HG02678 (cell line): ENCODE data around the gene KDM6A.
"Not testable (repeated sequence)": the region's sequence is repeated elsewhere in the genome, so short reads cannot be mapped to it uniquely, and the experiment has no call there.

Experiments used
- ATAC-seq: cut with Tn5 transposase; IDR thresholded peaks from one replicate; pipeline ENCODE4 v1.9.1; 2021; ENCODE audit warnings: mild to moderate bottlenecking, moderate library complexity; ENCODE audit not compliant: unreplicated experiment

KDM6A gene

DNA sequence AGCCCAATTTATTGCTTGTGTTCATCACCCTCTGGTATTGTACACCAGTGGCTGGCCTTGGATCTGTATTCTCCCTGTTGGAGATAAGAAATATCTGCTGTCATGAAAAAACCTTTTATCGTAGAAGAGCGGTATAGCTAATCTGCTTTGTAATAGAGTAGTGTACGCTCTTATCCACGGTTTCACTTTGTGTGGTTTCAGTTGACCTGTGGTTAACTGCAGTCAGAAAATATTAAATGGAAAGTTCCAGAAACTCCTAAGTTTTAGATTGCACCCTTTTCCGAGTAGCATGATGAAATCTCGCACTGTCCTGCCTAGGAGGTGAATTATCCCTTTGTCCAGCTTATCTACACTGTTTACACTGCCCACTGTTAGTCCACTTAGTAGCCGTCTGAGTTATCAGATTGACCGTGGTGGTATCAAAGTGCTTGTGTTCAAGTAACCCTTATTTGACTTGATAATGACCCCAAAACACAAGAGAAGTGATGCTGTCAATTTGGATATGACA lies 42.4 kb downstream of the KDM6A start:
- ATAC-seq: no peak

GRCh38 chrX:44918722-44919121 lies 45.7 kb downstream of the KDM6A start:
- ATAC-seq: no peak

DNA sequence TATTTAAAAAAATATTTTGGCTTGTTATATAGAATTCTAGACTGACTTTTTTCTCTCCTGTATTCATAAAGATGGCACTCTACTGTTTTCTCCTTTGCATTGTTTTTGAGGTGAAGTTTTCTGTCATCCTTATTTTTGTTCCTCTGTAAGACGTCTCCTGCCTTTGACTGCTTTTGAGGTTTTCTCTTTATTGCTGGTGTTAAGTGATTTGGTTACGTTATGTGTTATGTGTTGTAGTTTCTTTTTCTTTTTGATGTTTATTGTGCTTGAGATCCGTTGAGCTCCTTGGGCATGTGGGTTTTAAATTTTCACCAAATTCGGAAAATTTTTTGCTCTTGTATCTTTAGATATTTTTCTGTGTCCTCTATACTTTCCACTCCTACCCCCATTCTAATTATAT lies 50.0 kb downstream of the KDM6A start:
- no peak for ATAC-seq

- ATAC-seq: no peak
Measured at GRCh38 chrX:44927398-44927797, 54.4 kb downstream of the KDM6A start.

DNA sequence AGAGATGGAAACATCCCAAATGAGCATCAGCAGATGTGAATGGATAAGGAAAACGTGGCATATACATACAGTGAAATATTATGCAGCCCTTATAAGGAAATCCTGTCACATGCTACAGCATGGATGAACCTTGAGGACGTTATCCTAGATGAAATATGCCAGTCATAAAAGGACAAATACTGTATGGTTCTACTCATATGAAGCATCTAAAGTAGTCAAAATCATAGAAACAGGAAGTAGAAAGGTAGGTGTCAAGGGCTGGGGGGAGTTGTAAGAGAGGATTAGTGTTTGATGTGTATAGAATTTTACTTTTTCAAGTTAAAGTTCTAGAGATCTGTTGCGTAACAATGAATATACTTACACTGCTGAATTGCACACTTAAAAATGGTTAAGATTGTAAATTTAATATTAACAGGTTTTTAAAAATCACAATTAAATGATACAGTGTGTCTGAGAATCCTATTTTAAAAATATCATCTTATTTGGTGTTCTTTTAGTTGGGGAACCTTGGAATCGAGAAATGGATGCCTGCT lies 58.5 kb downstream of the KDM6A start:
- no peak for ATAC-seq

GRCh38 chrX:44935172-44935571 lies 62.2 kb downstream of the KDM6A start:
- ATAC-seq: no peak

DNA sequence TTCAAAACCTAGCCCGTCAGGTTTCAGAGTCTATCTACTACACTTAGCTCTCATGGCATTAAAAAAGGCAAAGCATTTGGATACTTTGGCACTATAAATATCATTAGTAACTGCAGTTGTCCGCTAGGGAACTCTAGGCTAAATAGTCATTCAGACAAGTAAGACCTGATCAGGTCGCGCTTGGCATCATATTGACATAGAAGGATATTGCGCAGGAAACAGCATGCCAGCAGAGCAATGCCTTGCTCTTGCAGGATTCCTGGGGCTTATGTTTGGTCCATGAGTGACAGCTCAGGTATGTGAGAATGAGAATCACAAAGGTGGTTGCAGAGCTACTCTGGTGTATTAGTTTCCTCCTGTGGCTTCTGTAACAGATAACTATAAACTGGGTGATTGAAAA lies 62.7 kb downstream of the KDM6A start:
- ATAC-seq: no peak

- peak; percentile 81 for ATAC-seq
Measured at GRCh38 chrX:44937606-44938005, 64.6 kb downstream of the KDM6A start.

- ATAC-seq: no peak
Measured at GRCh38 chrX:44938111-44938510, 65.1 kb downstream of the KDM6A start.

- not testable (repeated sequence) for ATAC-seq
Measured at GRCh38 chrX:44940541-44940940, 67.6 kb downstream of the KDM6A start.

- no peak for ATAC-seq
Measured at GRCh38 chrX:44943007-44943406, 70.0 kb downstream of the KDM6A start.

GRCh38 chrX:44944894-44945293 lies 71.9 kb downstream of the KDM6A start:
- no peak for ATAC-seq

- ATAC-seq: no peak
Measured at GRCh38 chrX:44945736-44946135, 72.7 kb downstream of the KDM6A start.

- ATAC-seq: no peak
Measured at GRCh38 chrX:44946771-44947170, 73.8 kb downstream of the KDM6A start.

- no peak for ATAC-seq
Measured at GRCh38 chrX:44947995-44948394, 75.0 kb downstream of the KDM6A start.

GRCh38 chrX:44948406-44948805 lies 75.4 kb downstream of the KDM6A start:
- ATAC-seq: no peak

- ATAC-seq: no peak
Measured at GRCh38 chrX:44949125-44949524, 76.1 kb downstream of the KDM6A start.

DNA sequence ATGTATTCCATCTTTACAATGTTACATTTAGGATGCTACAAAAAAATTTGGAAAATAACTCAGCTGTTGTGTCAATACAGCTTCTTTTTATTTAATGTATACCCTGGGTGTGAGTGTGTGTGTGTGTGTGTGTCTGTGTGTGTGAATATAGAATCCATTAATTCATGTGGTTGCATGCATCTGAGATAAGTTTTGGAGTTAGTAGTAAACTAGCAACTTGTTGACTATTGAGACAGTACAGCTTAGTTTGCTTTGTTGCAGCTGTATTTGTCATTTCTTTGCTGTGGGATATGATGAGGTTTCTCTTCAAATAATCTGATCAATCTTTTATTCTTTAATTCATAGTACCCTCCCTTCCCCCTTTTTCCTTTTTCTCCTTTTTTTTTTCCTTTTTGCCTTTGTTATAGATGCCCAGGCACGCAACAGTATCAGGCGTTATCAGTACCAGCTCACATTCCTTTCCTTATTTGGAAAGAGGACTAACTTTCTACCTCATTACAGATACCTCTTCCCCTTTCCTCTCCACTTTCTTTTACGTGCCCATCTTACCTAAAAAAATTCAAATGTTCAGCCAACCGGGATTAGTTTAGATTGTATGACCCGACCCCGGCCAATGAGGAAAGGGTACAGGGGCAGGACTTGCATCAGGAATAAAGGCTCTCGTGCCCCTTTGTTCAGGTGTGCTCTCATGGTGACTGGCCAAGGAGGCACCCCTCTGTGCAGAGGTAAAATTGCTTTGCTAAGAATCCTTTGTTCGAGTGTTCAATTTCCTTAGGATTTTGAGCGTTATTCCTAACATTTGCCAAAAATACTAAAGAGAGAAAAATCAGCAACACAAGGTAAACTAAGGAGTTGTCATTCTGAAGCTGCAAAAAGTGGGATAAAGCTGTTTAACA lies 77.7 kb downstream of the KDM6A start:
- ATAC-seq: not testable (repeated sequence)

DNA sequence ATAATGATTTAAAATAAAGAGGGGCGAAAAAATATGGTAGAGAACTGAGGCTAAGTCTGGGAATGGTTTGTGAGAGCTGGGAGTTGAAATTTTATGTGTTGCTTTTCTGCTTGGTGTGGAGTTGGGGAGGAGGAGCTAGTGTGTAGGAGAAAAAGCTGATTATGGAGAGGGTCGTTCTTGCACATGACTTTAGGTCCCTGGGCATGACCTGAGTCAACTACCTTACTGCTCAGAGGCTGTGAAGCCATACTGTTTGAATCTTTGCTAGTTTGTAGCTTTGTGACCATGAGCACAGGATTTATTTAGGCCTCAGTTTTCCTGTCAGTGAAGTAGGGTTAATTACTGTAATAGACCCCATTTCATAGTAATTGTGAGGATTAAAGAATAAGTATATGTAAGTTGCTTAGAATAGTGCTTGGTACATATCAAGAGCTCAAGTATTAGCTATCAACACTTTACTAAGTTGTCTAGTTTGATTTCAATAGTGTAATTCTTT lies 78.6 kb downstream of the KDM6A start:
- ATAC-seq: no peak

DNA sequence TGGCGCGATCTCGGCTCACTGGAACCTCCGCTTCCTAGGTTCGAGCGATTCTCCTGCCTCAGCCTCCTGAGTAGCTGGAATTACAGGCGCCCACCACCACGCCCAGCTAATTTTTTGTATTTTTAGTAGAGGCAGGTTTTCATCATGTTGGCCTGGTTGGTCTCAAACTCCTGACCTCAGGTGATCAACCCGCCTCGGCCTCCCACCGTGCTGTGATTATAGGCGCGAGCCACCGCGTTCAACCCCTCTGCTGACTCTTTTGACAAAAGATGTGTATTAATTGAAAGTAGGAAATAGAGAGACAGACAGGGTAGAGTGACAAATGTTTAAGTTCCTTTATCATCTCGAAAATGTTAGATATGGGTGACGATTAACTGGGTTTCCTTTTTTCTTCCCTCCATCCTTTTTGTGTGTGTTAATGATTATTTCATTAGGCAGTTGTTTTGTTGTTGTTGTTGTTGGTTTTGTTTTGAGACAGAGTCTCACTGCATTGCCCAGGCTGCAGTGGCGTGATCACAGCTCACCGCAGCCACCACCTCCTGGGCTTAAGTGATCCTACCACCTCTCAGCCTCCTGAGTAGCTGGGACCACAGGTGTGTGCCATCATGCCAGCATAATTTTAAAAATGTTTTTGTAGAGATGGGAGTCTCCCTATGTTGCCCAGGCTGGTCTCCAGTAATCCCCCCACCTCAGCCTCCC lies 79.5 kb downstream of the KDM6A start:
- no peak for ATAC-seq

DNA sequence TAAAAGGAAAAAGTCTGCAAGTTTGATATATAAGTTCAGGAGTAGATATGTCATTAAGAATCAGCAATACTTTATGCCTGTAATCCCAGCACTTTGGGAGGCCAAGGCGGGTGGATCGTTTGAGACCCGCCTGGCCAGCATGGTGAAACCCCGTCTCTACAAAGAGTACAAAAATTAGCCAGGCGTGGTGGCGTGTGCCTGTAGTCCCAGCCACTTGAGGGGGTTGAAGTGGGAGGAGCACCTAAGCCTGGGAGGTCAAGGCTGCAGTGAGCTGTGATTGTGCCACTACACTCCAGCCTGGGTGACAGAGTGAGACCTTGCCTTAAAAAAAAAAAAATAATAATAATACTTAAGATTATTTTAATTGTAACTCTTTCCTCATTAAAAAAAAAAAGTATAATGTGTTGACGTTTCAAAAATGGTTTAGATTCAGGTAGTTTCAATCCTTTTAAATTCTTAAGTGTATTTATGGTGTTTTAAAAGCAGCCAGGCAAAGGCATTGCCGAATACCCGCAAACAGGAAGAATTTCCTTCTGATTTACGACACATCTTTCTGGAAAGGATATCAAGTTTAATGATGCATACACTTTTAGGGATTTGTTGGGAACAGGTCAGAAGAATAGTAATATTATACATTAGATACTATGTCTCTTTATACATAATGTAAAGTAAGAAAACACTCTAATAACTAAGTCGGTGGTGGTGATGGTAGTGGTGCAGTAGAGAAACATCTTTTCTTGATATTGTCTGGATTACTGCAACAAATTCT lies 80.9 kb downstream of the KDM6A start:
- no peak for ATAC-seq
